Ishikawa (cell line): ENCODE data around the gene NDUFAF8.

Experiments used
- CEBPB ChIP-seq: IDR thresholded peaks from 2 replicates; pipeline ENCODE4 v1.6.1; 2012
- CREB1 ChIP-seq: IDR thresholded peaks from 2 replicates; pipeline ENCODE4 v1.6.1; 2012; ENCODE audit warnings: low read depth
- EGR1 ChIP-seq: IDR thresholded peaks from 2 replicates; pipeline ENCODE4 v1.6.1; 2012
- EP300 ChIP-seq: IDR thresholded peaks from 2 replicates; pipeline ENCODE4 v1.6.1; 2012; ENCODE audit warnings: borderline replicate concordance
- FOXM1 ChIP-seq: IDR thresholded peaks from 2 replicates; pipeline ENCODE4 v1.6.1; 2012; ENCODE audit warnings: low read depth, borderline replicate concordance
- NFIC ChIP-seq: IDR thresholded peaks from 2 replicates; pipeline ENCODE4 v1.6.1; 2012
- RAD21 ChIP-seq: IDR thresholded peaks from 2 replicates; pipeline ENCODE4 v1.6.1; 2012; ENCODE audit warnings: low read depth
- TAF1 ChIP-seq: IDR thresholded peaks from 2 replicates; pipeline ENCODE4 v1.6.1; 2012; ENCODE audit warnings: low read depth, mild to moderate bottlenecking
- TCF12 ChIP-seq: IDR thresholded peaks from 2 replicates; pipeline ENCODE4 v1.6.1; 2012; ENCODE audit warnings: low read depth
- TEAD4 ChIP-seq: IDR thresholded peaks from 2 replicates; pipeline ENCODE4 v1.6.1; 2012
- YY1 ChIP-seq: IDR thresholded peaks from 2 replicates; pipeline ENCODE4 v1.6.1; 2012; ENCODE audit warnings: low read depth
- ZBTB7A ChIP-seq: IDR thresholded peaks from 2 replicates; pipeline ENCODE4 v1.6.1; 2012; ENCODE audit warnings: low read depth
- TF ChIP-seq, protein P1 (sequence below): IDR thresholded peaks from 2 replicates; pipeline ENCODE4 v1.6.1; 2012; ENCODE audit warnings: low read depth, mild to moderate bottlenecking
- TF ChIP-seq, protein P2 (sequence below): IDR thresholded peaks from 2 replicates; pipeline ENCODE4 v1.6.1; 2012
- TF ChIP-seq, protein P3 (sequence below): IDR thresholded peaks from 2 replicates; pipeline ENCODE4 v1.6.1; 2012

The NDUFAF8 gene

DNA sequence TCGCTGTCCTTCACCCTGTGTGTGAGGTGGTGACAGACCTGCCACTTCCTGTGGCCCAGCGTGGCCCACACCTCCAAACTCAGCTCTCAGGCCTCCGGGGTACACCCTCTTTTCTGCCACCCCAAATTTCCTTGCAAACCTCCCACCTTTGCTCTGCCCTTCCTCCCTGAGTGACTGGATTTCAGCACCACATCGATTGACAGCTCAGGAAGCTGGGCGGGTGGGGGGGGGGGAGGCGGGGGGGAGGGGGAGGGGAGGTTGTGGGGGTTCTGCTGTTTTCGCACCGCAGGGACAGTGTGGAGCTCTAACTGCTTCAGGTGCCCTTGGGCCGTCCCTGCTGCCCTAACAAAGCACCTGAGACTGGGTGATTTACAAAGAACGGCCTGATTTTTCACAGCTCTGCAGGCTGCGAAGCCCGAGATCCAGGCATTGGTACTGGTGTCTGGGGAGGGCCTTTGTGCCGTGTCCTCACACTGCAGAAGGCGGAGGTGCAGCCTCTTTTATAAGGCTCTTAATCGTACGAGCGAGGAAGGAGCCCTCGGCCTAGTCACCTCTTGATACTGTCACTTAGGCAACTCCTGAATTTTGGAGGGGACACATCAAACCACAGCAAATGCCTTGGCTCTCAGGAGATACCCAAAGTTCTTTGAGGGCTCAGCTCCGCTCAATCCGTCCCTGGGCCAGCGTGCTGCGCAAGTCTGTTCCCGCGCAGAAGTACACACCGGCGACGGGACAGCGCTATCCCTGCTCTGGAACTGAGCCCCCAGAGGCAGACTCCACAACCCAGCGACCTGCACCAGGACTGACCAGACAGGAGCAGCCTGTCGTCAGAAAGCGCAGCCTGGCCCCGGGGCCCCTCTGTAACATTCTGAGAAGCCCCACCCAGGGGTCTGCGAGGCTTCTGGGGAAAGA, 3.6 kb downstream of the NDUFAF8 start:
- no peak for TF ChIP-seq RAD21
- TF ChIP-seq EGR1: no peak
- TF ChIP-seq, protein P1, sequence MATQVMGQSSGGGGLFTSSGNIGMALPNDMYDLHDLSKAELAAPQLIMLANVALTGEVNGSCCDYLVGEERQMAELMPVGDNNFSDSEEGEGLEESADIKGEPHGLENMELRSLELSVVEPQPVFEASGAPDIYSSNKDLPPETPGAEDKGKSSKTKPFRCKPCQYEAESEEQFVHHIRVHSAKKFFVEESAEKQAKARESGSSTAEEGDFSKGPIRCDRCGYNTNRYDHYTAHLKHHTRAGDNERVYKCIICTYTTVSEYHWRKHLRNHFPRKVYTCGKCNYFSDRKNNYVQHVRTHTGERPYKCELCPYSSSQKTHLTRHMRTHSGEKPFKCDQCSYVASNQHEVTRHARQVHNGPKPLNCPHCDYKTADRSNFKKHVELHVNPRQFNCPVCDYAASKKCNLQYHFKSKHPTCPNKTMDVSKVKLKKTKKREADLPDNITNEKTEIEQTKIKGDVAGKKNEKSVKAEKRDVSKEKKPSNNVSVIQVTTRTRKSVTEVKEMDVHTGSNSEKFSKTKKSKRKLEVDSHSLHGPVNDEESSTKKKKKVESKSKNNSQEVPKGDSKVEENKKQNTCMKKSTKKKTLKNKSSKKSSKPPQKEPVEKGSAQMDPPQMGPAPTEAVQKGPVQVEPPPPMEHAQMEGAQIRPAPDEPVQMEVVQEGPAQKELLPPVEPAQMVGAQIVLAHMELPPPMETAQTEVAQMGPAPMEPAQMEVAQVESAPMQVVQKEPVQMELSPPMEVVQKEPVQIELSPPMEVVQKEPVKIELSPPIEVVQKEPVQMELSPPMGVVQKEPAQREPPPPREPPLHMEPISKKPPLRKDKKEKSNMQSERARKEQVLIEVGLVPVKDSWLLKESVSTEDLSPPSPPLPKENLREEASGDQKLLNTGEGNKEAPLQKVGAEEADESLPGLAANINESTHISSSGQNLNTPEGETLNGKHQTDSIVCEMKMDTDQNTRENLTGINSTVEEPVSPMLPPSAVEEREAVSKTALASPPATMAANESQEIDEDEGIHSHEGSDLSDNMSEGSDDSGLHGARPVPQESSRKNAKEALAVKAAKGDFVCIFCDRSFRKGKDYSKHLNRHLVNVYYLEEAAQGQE: peak; percentile 52; the same call in 1 of the 2 replicates
- TF ChIP-seq YY1: no peak
- TF ChIP-seq TEAD4: no peak
- no peak for TF ChIP-seq ZBTB7A

DNA sequence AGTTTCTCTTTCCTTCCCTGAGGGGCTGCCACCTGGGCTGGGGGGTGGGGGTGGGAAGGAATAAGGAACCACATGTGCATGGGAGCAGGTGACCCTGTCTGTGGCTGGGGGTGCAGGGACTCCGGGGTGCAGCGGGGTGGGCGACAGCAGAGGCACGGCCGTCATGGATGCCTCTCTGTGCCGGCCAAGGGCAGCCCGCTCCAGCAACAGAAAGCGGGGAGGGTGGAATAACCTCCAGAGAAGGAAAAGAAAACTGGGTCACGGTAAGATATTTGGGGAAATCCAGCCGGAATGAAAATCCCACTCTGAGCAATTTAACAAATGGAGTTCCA, 4.2 kb downstream of the NDUFAF8 start:
- no peak for TF ChIP-seq EP300
- no peak for TF ChIP-seq TAF1
- TF ChIP-seq NFIC: no peak
- TF ChIP-seq, protein P1: no peak
- no peak for TF ChIP-seq ZBTB7A
- no peak for TF ChIP-seq FOXM1
- TF ChIP-seq CEBPB: no peak
- no peak for TF ChIP-seq RAD21
- TF ChIP-seq TCF12: no peak
- TF ChIP-seq, protein P2, sequence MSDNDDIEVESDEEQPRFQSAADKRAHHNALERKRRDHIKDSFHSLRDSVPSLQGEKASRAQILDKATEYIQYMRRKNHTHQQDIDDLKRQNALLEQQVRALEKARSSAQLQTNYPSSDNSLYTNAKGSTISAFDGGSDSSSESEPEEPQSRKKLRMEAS: no peak
- no peak for TF ChIP-seq CREB1
- TF ChIP-seq, protein P3, sequence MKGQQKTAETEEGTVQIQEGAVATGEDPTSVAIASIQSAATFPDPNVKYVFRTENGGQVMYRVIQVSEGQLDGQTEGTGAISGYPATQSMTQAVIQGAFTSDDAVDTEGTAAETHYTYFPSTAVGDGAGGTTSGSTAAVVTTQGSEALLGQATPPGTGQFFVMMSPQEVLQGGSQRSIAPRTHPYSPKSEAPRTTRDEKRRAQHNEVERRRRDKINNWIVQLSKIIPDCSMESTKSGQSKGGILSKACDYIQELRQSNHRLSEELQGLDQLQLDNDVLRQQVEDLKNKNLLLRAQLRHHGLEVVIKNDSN: no peak
- TF ChIP-seq YY1: no peak
- no peak for TF ChIP-seq TEAD4
- no peak for TF ChIP-seq EGR1

DNA sequence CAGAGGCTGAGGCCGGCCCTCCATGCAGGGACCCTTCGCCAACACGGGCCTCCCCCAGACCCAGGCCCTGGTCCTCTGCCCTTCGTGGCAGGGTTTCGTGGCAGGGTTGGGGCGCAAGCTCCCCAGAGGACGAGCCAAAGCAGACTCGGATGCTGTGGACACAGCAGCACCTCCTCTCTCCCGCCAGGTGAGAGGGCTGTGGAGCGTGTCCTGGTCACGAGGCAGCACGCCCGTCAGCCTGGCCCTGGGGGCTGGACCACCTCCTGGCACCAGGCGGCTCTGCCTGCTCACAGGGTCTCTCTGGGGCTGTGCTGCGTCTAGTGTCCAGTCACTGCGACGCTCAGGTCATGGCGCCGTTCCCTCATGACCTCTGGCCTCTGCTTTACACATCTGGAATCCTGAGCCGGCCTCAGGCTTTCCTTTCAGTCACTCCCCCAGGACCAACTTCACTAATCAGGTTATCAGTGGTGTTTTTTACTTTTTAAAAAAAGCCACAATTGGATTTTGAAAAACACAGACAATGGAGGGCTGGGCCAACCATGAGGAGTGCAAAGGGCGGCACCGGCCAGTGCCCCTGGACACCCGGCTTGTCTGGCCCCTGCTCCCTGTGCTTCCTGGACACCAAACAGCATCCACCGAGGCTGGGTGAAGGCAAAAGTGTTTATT, 5.4 kb downstream of the NDUFAF8 start:
- no peak for TF ChIP-seq TCF12
- TF ChIP-seq, protein P3: 0 out of 2 replicates have a peak, but pooled peaks have one; percentile 4

DNA sequence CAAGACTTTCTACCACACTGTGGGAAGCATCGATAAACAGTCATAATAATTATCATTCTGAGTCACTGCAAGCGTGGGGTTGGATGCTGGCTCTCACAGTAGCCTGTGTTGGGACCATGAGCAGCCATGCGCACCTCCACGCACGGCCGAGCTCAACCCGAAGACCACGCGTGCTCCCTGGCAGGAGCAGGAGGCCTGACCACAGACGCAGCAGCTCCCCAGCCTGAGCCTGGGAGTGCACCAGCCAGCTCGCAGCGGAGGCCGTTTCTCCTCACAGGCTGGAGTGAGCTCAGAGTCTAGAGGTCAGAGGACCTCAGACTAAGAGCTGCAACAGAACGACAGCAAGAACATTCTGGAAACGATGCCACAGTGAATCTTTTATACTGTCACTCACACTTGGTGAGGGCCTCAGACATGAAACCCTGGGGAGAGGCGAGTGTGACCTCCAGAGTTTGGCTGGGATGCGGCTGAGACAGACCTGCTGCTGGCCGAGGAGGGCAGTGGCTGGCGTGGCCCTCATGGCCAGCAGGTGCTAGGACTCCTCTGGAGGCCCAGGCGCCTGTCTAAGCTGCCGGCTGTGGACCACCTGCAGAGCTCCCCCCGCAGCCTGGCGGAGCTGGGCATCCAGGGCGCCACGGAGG, 6.0 kb downstream of the NDUFAF8 start:
- TF ChIP-seq, protein P1: no peak
- no peak for TF ChIP-seq ZBTB7A
- no peak for TF ChIP-seq CEBPB
- TF ChIP-seq TCF12: no peak
- no peak for TF ChIP-seq FOXM1
- no peak for TF ChIP-seq TEAD4
- TF ChIP-seq YY1: no peak
- no peak; the same call in 1 of the 2 replicates for TF ChIP-seq EP300
- TF ChIP-seq CREB1: no peak
- TF ChIP-seq EGR1: no peak
- TF ChIP-seq, protein P2: no peak
- TF ChIP-seq, protein P3: no peak
